ENCODE measurements around the gene CEP89.
"Not testable (repeated sequence)": the region's sequence is repeated elsewhere in the genome, so short reads cannot be mapped to it uniquely, and the experiment has no call there.

Gene CEP89

DNA sequence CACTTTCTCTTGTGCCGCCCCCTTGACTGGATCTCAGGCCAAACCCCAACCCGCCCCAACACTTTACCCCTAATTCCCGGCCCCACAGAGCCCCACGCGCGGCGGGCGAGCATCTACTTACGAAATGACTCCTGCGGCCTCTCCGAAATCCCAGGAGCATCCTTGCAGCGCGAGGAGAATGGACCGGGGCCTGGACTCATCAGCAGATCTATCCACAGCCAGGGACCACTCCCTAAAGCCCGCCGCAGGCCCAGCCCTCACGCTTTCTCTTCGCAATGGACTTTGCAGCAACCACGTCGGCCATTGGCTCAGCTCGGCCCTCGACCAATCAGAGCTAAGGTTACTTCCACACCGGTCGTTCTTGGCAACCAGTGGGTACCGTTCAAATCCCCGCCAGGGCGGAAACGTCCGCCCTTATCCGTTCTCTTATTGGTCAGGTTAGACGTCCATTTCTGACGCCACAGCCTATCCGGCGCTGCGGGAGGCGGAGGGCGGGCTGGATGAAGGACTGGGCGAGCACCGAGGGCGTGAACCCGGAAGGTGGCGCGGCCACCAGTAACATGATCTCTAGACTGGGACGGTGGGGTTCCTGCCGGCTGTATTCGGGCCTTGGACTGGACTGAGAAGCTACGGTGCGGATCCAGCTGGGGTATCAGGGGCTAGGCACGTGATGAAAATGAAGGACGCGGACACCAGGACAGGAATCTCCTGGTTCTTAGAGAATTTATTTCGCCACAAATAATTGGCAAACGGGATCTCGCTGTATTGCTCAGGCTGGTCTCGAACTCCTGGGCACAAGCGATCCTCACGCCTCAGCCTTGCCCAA is at the start of gene CEP89, which contains the start of gene FAAP24:
TSS of gene CEP89 (minus strand) at position 244 of the 826 bp plus-strand sequence. CDS start at position 160, 84 bp downstream.
TSS of gene FAAP24 (plus strand) at position 528 of the 826 bp plus-strand sequence. CDS start 955 bp downstream, outside the sequence.
- peak; percentile 93 for DNase-seq (ENCODE audit: low read depth)

DNA sequence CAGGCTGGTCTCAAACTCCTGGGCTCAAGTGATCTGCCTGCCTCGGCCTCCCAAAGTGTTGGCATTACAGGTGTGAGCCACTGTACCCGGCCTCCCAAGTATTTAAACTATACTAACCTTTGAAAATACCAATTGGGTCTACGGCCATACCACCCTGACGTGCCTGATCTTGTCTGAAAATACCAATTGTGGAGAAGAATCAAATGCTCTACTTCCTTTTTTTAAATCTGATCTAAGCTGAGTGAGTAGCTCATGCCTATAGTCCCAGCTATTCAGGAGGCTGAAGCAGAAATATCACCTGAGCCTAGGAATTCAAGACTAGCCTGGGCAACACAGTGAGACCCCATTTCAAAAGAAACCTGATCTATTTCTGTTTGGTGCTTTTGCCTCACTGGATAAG is 39.1 kb upstream of the CEP89 start:
- not testable (repeated sequence) for DNase-seq (ENCODE audit: low read depth)

DNA sequence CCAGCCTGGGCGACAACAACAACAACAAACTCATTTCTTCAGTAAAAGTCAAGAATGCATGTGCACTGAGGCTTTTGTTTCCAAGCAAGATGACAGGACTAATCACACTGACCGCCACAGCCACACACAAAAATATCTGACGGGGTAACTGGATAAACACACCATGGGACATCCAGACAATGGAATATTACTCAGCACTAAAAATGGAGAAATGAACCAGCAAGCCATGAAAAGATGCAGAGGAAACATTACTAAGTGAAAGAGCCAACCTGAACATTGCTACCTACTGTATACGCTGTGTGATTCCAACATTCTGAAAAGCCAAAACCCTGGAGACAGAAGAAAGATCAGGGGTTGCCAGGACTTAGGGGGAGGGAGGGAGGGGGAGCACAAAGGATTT is 37.0 kb upstream of the CEP89 start:
- DNase-seq (ENCODE audit: low read depth) = no peak

DNA sequence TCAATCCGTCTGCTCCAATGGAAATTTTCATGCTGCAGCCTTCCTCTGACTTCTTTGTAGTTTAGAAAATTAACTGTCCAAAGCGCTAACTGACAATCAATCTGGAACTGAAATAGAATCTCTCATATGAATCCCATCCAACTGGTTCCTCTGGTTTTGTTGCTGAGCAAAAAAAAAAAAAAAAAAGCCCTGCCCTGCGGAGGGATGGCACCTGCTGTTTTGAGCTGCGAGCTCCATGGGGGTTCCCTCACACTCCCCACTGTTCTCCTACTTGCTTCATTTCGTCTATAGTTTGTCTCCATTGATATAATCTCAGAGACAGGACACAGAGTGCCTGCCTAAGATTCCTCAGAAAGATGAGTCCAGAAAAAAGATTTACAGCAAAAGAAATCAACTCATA is 33.7 kb upstream of the CEP89 start:
- DNase-seq (ENCODE audit: low read depth) = no peak

DNA sequence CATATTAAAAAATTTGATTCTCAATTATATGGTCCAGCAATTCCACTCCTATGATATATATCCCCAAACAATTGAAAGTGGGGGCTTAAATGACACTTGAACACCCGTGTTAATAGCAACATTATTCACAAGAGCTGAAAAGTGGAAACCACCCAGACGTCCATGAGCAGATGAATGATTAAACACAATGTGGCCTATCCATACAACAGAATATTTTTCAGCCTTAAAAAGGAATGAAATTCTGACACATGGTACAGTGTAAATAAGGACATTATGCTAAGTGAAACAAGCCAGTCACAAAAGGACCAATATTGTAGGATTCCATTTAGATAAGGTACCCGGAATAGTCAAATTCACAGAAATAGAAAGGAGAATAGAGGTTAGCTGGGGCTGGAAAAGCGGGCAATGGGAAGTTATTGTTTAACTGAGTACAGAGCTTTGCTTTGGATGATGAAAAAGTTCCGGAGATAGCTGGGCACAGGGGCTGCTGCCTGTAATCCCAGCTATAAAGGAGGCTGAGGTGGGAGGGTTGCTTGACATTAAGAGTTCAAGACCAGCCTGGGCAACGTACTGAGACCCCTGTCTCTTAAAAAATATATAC is 31.8 kb upstream of the CEP89 start:
- DNase-seq (ENCODE audit: low read depth) = not testable (repeated sequence)

DNA sequence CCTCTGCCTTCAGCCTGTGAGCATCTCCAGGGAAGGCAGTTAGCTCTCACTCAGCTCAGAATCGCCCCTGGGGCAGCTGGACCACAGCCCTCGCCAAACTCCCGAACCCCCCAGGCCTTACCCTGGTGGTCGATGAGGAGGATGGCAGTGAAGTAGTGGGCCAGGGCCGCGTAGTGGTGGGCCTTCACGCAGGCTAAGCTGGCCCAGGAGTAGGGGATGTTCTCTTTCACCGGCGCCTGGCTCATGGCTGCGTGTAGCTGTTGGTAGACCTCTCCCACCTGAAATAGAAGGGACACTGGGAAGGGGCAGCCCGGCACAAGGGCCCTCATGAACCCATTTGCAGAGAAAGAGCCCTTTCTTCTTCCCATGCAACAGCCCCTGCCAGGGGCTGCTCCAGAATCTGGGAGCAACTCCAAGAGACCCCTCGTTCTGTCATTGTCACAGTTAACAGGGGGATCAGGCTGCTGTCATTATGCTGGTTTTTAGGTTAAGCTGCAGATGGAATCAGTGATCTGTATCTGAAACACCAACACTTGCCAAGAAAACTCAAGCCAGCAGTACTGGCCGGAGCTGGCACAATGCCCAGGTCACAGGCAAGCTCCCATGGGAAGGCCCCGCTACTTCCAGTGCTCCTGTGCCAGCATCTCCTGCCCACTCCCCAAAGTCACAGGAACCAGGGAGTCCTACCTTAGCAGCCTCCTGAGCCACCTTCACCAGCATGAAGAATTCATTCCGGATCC is 30.5 kb upstream of the CEP89 start:
- DNase-seq (ENCODE audit: low read depth) = not testable (repeated sequence)

DNA sequence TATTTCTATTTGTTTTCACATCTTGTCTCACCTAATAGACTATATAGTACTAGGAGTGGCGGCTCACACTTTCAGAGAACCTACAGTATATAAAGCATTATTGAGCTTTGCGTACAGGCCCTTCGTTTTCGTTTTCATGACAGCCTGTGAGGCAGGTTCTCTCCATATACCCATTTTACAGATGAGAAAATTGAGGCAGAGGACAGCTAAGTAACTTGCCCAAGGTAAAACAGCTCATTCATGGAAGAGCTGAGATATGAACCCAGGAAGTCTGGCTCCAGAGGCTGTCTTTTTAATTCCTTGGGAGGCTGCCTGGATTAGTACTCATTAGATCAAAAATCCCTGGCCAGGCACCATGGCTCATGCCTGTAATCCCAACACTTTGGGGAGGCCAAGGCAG is 29.2 kb upstream of the CEP89 start:
- no peak for DNase-seq (ENCODE audit: low read depth)

DNA sequence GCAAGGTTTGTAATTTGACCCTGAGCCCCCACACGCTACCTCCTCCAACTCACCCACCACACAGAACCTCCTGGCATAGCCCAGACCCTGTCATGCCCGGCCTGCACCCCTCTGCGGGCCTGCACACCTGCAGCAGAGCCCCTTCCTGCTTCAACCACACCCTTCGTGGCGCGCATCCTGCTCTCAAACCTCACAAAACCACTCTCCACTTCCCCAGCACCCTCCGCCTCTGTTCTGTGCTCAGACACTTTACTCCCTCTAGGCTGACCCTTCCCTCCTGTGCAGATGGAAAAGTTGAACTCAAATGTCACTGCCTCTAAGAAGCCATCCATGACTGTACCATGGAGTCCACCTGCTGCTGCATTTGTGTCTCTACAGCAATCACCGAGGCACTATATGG is 28.8 kb upstream of the CEP89 start:
- no peak for DNase-seq (ENCODE audit: low read depth)

DNA sequence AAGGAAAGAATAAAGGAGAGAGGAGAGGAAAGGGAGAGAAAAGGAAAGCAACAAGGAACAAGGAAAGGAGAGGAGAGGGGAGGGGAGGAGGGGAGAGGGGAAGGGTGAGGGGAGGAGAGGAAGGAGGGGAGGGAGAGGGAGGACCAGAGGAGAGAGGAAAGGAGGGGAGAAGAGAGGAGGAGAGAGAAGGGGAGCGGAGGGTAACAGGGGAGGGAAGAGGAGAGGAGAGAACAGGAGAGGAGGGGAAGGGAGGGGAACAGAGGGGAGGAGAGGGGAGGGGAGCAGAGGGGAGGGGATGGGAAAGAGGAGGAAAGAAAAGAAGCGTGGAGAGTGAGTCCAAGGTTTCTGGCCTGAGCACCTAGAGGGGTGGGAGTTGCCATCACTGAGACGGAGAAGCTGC is 27.0 kb upstream of the CEP89 start:
- no peak for DNase-seq (ENCODE audit: low read depth)

DNA sequence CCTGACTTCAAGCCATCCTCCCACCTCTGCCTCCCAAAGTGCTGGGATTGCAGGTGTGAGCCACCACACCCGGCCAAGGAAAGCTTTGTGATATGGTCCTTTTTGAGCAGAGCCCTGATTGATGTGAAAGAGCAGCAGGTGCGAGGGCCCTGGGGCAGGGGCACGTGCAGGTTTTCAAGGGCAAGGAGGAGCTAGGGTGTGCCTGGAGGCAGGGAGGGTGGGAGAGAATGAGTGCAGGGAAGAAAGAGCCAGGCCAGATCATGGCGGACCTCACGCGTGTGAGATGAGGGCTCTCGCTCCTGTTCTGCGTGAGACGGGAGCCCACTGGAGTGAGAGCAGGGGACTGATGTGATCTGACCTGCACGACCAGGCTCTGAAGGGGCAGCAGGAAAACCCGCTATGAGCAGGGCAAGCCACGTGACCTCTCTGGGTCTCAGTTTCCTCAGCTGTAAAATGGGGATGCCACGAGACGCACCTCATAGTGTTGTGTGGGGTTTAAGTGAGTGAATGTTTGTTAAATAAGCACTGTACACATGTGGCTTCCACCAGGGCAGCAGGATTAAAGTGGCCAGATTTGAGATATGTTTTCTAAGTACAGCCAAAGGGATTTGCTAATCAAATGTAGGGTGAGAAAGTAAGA is 26.1 kb upstream of the CEP89 start:
- DNase-seq (ENCODE audit: low read depth) = no peak

DNA sequence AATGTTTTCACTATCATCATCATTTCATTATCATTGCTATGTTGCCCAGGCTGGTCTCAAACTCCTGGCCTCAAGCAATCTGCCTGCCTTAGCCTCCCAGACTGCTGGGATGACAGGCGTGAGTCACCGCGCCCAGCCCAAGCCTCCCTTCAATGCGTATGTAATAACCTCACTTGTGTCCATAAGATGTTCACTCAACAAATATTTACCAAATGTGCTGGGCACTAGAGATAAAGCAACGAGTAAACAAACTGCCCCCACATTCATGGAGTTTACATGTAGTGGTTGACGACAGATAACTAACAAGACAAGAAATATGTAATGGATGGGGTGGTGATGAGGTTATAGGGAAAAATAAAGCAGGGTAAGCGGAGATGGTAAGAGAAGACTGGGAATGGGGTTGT is 25.3 kb upstream of the CEP89 start:
- DNase-seq (ENCODE audit: low read depth) = not testable (repeated sequence)

DNA sequence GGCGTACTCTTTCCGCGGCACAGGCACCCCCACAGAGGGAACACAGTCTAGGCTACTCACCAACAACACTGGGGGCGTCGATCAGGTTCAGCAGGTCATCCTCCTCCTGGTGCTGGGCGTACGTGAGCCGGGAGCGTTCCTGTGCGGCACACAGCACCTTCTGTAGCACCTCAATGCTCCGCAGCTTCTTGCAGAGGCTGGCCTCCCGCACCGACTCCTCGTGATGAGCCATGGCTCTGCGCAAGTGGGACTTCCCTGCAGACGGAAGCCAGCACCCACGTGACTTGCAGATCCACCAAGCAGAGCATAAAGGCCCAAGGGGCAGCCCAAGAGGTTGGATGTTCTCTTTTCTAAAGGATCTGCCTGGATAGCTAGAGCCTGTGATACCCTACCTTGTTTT is 24.2 kb upstream of the CEP89 start:
- not testable (repeated sequence) for DNase-seq (ENCODE audit: low read depth)

DNA sequence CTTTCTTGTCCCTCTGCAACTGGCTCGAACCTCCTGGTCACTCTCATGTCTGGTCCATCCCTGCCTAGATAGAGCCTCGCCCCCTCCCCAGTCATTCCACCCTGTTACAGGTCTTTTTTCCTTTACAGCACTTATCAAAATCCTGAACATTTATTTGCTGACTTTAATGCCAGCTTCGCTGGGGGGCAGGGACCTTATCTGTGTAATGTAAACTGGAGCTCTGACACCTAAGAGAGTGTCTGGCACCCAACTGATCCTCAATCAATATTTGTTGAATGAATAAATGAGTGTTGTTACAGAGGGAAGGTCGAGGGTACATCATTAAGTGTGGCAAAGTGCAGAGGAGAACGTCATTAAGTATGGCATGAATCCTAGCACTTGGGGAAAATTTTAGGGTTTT is 17.0 kb upstream of the CEP89 start:
- no peak for DNase-seq (ENCODE audit: low read depth)

DNA sequence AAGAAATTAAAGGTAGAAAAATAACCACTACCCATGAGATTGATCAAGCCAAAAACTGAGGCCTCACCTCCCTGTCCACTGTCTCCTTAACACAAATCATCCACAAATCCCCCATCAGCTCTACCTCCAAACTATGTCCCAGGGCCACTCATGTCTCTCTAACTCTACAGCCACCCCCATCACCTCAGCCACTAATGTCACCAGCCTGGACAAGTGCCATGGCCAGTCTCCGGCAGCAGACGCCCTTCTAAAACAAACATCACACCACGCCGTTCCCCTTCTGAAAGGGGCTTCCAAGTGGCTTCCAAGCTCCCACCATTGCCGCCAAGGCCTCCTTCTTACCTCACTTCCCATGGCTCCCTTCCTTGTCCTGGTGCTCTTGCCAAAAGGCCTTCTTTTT is 16.5 kb upstream of the CEP89 start:
- DNase-seq (ENCODE audit: low read depth) = not testable (repeated sequence)

DNA sequence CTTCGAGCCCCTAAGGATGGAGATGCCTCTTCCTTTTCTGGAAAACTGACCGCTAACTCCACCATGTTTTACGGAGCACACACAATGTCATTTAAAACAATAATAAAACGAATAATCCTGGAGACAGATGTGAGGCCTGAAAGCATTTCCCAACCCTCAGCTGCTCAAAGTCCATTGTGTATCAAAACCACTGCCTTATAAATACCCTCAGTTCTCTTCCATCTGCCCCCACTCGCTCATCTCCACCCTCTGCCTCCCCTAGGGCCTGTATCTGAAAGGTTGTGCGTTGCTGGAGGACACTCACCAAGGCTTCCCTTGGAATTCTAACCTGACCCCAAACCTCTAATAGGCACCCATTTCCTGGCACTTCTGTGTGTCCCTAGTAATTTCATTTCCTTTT is 10.7 kb upstream of the CEP89 start:
- DNase-seq (ENCODE audit: low read depth) = not testable (repeated sequence)

DNA sequence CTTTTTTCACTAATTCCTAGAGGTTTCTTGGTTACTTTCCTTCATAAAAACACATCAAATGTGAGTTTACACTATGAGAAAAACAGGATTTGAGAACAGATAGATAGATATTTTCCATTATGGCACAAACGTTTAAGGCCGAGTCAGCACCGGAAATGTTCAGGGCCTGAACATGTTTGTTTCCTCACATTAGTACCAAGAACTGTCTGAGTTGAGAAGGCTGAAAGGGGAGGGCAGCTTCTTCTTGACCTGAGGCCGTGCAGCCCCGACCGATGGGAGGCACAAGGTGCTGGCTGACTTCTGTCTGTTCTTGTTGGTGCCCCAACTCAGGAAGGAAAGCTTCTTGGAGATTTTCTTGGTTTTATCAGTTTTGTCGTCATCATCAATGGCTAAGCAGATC is 8.0 kb upstream of the CEP89 start:
- not testable (repeated sequence) for DNase-seq (ENCODE audit: low read depth)

DNA sequence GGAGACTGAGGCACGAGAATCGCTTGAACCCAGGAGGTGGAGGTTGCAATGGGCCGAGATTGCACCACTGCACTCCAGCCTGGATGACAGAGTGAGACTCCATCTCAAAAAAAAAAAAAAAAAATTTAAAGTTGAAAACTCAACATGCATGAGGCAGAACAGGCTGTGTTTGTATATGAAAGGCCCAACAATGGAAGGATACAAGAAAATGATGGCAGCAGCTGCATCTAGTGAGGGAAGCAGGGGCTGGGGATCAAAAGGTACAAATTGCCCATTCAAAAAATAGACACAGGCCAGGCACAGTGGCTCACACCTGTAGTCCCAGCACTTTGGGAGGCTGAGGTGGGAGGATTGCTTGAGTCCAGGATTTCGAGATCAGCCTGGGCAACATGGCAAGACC is 6.1 kb upstream of the CEP89 start:
- DNase-seq (ENCODE audit: low read depth) = not testable (repeated sequence)

DNA sequence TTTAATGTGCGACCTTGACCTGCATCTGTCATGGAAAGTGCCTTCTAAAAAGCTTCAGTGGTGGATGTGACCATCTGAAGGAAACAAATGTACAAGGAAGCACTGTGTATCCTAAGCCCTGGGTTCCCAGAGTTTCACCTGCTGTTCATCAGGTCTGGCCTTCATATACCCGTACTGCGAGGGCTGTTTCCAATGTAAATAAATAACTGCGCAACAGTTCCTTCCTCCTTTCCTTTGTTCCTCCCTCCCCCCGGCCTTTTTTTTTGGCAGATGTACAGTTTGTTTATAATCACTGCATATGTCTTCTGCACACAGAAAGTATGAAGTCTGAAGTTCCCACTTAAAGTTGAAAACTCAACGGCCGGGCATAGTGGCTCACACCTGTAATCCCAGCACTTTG is 5.5 kb upstream of the CEP89 start:
- DNase-seq (ENCODE audit: low read depth) = no peak

DNA sequence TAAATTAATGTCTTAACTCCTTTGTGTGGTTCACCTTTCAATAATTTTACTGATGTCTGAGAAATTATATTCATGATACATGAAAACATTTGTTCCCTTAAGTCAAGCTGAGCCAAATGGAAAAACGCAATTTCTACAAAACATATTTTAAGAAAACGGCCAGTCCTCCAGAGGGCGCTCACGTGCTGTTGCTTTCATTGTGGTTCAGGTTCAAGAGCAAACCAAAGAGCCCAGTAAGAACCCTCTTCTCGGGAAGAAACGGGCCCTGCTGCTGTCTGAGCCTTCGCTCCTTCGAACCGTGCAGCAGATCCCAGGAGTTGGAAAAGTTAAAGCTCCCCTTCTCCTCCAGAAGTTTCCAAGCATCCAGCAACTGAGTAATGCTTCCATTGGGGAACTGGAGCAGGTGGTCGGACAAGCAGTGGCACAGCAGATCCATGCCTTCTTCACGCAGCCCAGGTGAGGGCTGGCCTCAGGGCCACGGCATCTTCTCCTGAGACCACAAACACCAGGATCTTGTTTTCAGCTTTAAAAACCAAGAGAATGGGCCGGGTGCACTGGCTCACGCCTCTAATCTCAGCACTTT is 4.6 kb upstream of the CEP89 start:
- peak; percentile 51 for DNase-seq (ENCODE audit: low read depth)

DNA sequence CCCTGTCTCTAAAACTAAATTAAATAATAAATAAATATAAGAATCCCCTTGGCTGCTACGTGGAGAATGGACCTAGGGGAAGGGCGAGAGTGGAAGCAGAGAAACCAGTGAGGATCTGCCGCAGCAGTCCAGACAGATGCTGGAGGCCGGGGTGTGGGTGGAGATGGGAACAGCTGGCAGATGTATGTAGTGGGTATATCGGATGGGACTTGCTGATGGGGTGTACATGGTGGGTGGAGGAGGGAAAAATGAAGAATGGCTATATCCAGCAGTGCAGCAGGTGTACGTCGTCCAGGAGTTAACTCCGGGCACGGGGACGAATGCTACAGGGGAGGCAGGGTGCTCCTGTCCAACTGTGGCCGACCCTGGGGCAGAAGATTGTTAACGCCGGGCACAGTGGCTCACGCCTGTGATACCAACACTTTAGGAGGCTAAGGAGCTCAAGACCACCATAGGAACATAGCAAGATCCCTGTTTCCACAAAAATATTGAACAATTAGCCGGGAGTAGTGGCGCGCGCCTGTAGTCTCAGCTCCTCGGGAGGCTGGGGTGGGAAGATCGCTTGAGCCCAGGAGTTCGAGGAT is 654 bp downstream of the CEP89 start:
- DNase-seq (ENCODE audit: low read depth) = no peak

DNA sequence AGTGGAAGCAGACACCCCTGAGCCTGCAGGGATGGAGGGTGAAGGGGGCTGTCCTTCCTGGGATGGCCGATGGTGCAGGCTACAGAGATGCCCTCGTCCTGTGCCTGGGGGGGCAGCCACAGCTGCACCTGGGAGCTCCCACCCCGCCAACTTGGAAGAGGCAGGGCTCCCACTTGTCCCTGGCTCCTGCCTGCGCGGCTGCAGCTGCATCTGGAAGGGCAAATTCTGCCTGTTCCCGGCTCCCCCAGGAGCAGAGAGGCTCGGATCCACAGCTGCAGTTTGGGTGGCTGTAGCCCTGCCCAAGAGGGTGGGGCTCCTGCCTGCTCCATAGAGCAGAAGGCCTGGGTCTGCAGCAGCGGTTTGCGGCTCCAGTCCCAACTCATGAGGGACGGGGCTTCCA is 2.2 kb downstream of the CEP89 start:
- DNase-seq (ENCODE audit: low read depth) = no peak

DNA sequence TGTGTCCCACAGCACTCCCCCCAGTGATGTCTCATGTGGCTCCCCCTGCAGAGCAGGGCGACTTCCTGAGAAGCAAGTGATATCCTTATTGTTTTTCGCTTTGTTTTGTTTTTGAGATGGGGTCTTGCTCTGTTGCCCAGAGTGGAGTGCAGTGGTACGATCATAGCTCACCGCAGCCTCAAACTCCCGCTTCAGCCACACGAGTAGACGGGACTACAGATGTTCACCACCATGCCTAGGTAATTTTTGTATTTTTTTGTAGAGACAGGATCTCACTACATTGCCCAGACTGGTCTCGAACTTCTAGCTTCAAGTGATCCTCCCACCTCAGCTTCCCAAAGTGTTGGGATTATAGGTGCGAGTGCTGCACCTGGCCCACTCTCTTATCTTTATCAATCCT is 5.0 kb downstream of the CEP89 start:
- no peak for DNase-seq (ENCODE audit: low read depth)
